Suprapubic skin (tissue), 3 donors: ENCODE data around the gene AMOTL1.

Source experiments
- CTCF ChIP-seq, 2 donors: fragments of 200-600 bp in 1 of 2; fragments of 450-650 bp in 1 of 2; sonication (generic) in 1 of 2; IDR thresholded peaks; one replicate each; pipeline ENCODE4 v1.5.1; 2016 to 2019; ENCODE audit warnings: antibody characterized with exemption in 2 of 2, mild to moderate bottlenecking in 1 of 2, moderate library complexity in 1 of 2
- EP300 ChIP-seq: sonication (generic); formaldehyde crosslinking; IDR thresholded peaks from one replicate; pipeline ENCODE4 v1.6.1; 2017; ENCODE audit warnings: antibody characterized with exemption

GRCh38 chr11:94820480-94820879, 52.3 kb downstream of the AMOTL1 start:
- TF ChIP-seq CTCF (IDR thresholded peaks at IDR 0.05) (no peak), EP300 (no peak)
